22Rv1 (cell line): ENCODE data around the gene HDGFL2.

Experiments
- ZFX ChIP-seq: fragments of 450-650 bp; IDR thresholded peaks from 2 replicates; pipeline ENCODE4 v1.6.1; 2017; ENCODE audit warnings: antibody characterized with exemption, borderline replicate concordance
- TF ChIP-seq, protein P1 (sequence below): fragments of 450-650 bp; IDR thresholded peaks from 2 replicates; pipeline ENCODE4 v1.5.1; 2017; ENCODE audit warnings: mild to moderate bottlenecking

- TF ChIP-seq, protein P1, sequence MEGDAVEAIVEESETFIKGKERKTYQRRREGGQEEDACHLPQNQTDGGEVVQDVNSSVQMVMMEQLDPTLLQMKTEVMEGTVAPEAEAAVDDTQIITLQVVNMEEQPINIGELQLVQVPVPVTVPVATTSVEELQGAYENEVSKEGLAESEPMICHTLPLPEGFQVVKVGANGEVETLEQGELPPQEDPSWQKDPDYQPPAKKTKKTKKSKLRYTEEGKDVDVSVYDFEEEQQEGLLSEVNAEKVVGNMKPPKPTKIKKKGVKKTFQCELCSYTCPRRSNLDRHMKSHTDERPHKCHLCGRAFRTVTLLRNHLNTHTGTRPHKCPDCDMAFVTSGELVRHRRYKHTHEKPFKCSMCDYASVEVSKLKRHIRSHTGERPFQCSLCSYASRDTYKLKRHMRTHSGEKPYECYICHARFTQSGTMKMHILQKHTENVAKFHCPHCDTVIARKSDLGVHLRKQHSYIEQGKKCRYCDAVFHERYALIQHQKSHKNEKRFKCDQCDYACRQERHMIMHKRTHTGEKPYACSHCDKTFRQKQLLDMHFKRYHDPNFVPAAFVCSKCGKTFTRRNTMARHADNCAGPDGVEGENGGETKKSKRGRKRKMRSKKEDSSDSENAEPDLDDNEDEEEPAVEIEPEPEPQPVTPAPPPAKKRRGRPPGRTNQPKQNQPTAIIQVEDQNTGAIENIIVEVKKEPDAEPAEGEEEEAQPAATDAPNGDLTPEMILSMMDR: no peak
- no peak for TF ChIP-seq ZFX
Observed at GRCh38 chr19:4519172-4519496, 47.0 kb downstream of the HDGFL2 start.
